H9 (cell line): ENCODE results near the gene BOD1L1. TPM values are rescaled to one million over a fixed set of nuclear protein-coding genes. Genes with fewer than 3 reads are reported as not detected.

ENCODE experiments used
- DNase-seq: peaks from one replicate; pipeline ENCODE4 v3.0.0-alpha.2; 2017
- H2AFZ ChIP-seq: one replicate; pipeline ENCODE4 v1.6.1; 2013; ENCODE audit warnings: mild to moderate bottlenecking, low read length, control low read depth, moderate library complexity
- H2AK5ac ChIP-seq: 2 replicates; pipeline ENCODE4 v1.6.1; 2013; ENCODE audit warnings: low read length, control low read depth, mixed read lengths; ENCODE audit not compliant: insufficient read length
- H2BK120ac ChIP-seq: one replicate; pipeline ENCODE4 v1.6.1; 2013; ENCODE audit warnings: low read depth, mild to moderate bottlenecking, low read length, control low read depth, inconsistent platforms; ENCODE audit not compliant: poor library complexity, severe bottlenecking
- H2BK12ac ChIP-seq: 2 replicates; pipeline ENCODE4 v1.6.1; 2013; ENCODE audit warnings: low read length, control low read depth, mixed read lengths, low read depth; ENCODE audit not compliant: insufficient read length
- H2BK15ac ChIP-seq: 2 replicates; pipeline ENCODE4 v1.6.1; 2013; ENCODE audit warnings: low read depth, low read length, control low read depth
- H2BK20ac ChIP-seq: one replicate; pipeline ENCODE4 v1.6.1; 2013; ENCODE audit warnings: low read depth, mild to moderate bottlenecking, low read length, control low read depth, inconsistent platforms; ENCODE audit not compliant: poor library complexity, severe bottlenecking
- H2BK5ac ChIP-seq: 2 replicates; pipeline ENCODE4 v1.6.1; 2013; ENCODE audit warnings: low read length, control low read depth, mixed read lengths; ENCODE audit not compliant: insufficient read length
- H3K14ac ChIP-seq: 2 replicates; pipeline ENCODE4 v1.6.1; 2013; ENCODE audit warnings: low read length, control low read depth; ENCODE audit not compliant: insufficient read depth
- H3K18ac ChIP-seq: 2 replicates; pipeline ENCODE4 v1.6.1; 2013; ENCODE audit warnings: low read depth, mild to moderate bottlenecking, mixed read lengths, low read length, control low read depth; ENCODE audit not compliant: insufficient read length
- H3K23ac ChIP-seq: 2 replicates; pipeline ENCODE4 v1.6.1; 2013; ENCODE audit warnings: low read length, control low read depth, mixed read lengths, low read depth; ENCODE audit not compliant: insufficient read length
- H3K23me2 ChIP-seq: 2 replicates; pipeline ENCODE4 v1.6.1; 2013; ENCODE audit warnings: low read depth, mild to moderate bottlenecking, mixed read lengths, low read length, control low read depth; ENCODE audit not compliant: insufficient read length, poor library complexity, severe bottlenecking
- H3K27ac ChIP-seq: 2 replicates; pipeline ENCODE4 v1.5.1; 2013; ENCODE audit warnings: low read length, control low read depth, mixed read lengths, low read depth; ENCODE audit not compliant: insufficient read length
- H3K27me3 ChIP-seq: 2 replicates; pipeline ENCODE4 v1.6.1; 2013; ENCODE audit warnings: low read length, control low read depth, inconsistent platforms; ENCODE audit not compliant: insufficient read depth
- H3K4ac ChIP-seq: 2 replicates; pipeline ENCODE4 v1.6.1; 2013; ENCODE audit warnings: low read depth, mild to moderate bottlenecking, control low read depth, inconsistent platforms, low read length, moderate library complexity
- H3K4me1 ChIP-seq: 2 replicates; pipeline ENCODE4 v1.6.1; 2013; ENCODE audit warnings: low read length, control low read depth, inconsistent platforms; ENCODE audit not compliant: insufficient read depth
- H3K4me2 ChIP-seq: 2 replicates; pipeline ENCODE4 v1.6.1; 2013; ENCODE audit warnings: low read length, control low read depth, mixed read lengths; ENCODE audit not compliant: insufficient read length, insufficient read depth
- H3K56ac ChIP-seq: 2 replicates; pipeline ENCODE4 v1.6.1; 2013; ENCODE audit warnings: low read depth, mild to moderate bottlenecking, mixed read lengths, low read length, control low read depth; ENCODE audit not compliant: insufficient read length
- H3K79me1 ChIP-seq: 2 replicates; pipeline ENCODE4 v1.6.1; 2013; ENCODE audit warnings: low read depth, mild to moderate bottlenecking, moderate library complexity, low read length, control low read depth, inconsistent platforms; ENCODE audit not compliant: insufficient read depth, poor library complexity, severe bottlenecking
- H3K79me2 ChIP-seq: 2 replicates; pipeline ENCODE4 v1.6.1; 2013; ENCODE audit warnings: low read length, control low read depth, inconsistent platforms; ENCODE audit not compliant: insufficient read depth
- H3K9ac ChIP-seq: 2 replicates; pipeline ENCODE4 v1.6.1; 2013; ENCODE audit warnings: low read length, control low read depth, mixed read lengths; ENCODE audit not compliant: insufficient read length; ENCODE audit errors: extremely low read depth
- H3K9me3 ChIP-seq: one replicate; pipeline ENCODE4 v1.6.1; 2013; ENCODE audit warnings: low read depth, low read length, inconsistent platforms; ENCODE audit not compliant: control insufficient read depth
- H3T11ph ChIP-seq: one replicate; pipeline ENCODE4 v1.6.1; 2013; ENCODE audit warnings: mild to moderate bottlenecking, low read length, control low read depth, inconsistent platforms
- H4K20me1 ChIP-seq: one replicate; pipeline ENCODE4 v1.6.1; 2013; ENCODE audit not compliant: control insufficient read depth, insufficient read length, insufficient read depth
- H4K5ac ChIP-seq: 2 replicates; pipeline ENCODE4 v1.6.1; 2013; ENCODE audit warnings: low read depth, mild to moderate bottlenecking, mixed read lengths, low read length, control low read depth; ENCODE audit not compliant: insufficient read length
- H4K8ac ChIP-seq: replicated peaks from 2 replicates; pipeline ENCODE4 v1.6.1; 2013; ENCODE audit warnings: low read length, control low read depth, mixed read lengths, low read depth; ENCODE audit not compliant: insufficient read length
- H4K91ac ChIP-seq: 2 replicates; pipeline ENCODE4 v1.6.1; 2013; ENCODE audit warnings: low read depth, mild to moderate bottlenecking, moderate library complexity, mixed read lengths, low read length, control low read depth; ENCODE audit not compliant: insufficient read length
- H3K27ac Mint-ChIP-seq, 3 experiments: 2 replicates in 2 of 3; 3 replicates in 1 of 3; pipeline ENCODE4 v1.8.0; 2020 to 2021; ENCODE audit warnings: mixed read lengths in 3 of 3, mild to moderate bottlenecking in 1 of 3, moderate library complexity in 1 of 3
- H3K27me3 Mint-ChIP-seq: 2 replicates; pipeline ENCODE4 v1.8.0; 2021; ENCODE audit warnings: low read depth, mild to moderate bottlenecking, moderate library complexity, mixed read lengths
- H3K36me3 Mint-ChIP-seq, 3 experiments: 2 replicates in 2 of 3; 3 replicates in 1 of 3; pipeline ENCODE4 v1.8.0; 2020 to 2021; ENCODE audit warnings: low read depth in 3 of 3, mixed read lengths in 3 of 3; ENCODE audit not compliant: insufficient read depth in 1 of 3
- H3K4me1 Mint-ChIP-seq, 2 experiments: 2 replicates each; pipeline ENCODE4 v1.8.0; 2020; ENCODE audit warnings: mixed read lengths in 2 of 2
- H3K4me3 Mint-ChIP-seq, 2 experiments: 2 replicates in 1 of 2; 3 replicates in 1 of 2; pipeline ENCODE4 v1.8.0; 2020 to 2021; ENCODE audit warnings: mild to moderate bottlenecking in 2 of 2, mixed read lengths in 2 of 2, moderate library complexity in 1 of 2
- H3K9me3 Mint-ChIP-seq, 2 experiments: 2 replicates in 1 of 2; 3 replicates in 1 of 2; pipeline ENCODE4 v1.8.0; 2020; ENCODE audit warnings: mild to moderate bottlenecking in 2 of 2, mixed read lengths in 2 of 2, moderate library complexity in 1 of 2
- CTCF ChIP-seq: fragments of 200-600 bp; sonication (generic); conservative IDR thresholded peaks from 3 replicates; pipeline ENCODE4 v1.8.0; 2021; ENCODE audit warnings: antibody characterized with exemption, mild to moderate bottlenecking
- WGBS: extraction: QIAGEN DNeasy Blood & Tissue Kit; methylation state at CpG from one replicate; pipeline ENCODE4 v1.1.7; 2013; ENCODE audit warnings: missing lambda C conversion rate, low lambda C conversion rate, mixed read lengths; ENCODE audit not compliant: insufficient read length; ENCODE audit errors: extremely low coverage; 5-methylcytosine and 5-hydroxymethylcytosine counted together
- total RNA-seq: library from RNA; stranded (reverse); gene quantifications from 2 replicates; pipeline ENCODE4 v1.2.1, GENCODE V29; 2021

The BOD1L1 gene
- total RNA-seq, 1 experiment from 2014 or later = 37.8 TPM

GRCh38 chr4:13537011-13537831 lies 90.3 kb downstream of the BOD1L1 start:
- no peak overlapping the region for H2BK15ac ChIP-seq
- no peak overlapping the region for H2AFZ ChIP-seq
- H4K91ac ChIP-seq = no peak overlapping the region
- H4K20me1 ChIP-seq = no peaks in the 10 kb centered on the region
- Mint-ChIP-seq H3K4me1 (peaks cover 35 to 48% of the 10 kb centered on the region in 2 experiments), H3K36me3 (no peaks in the 10 kb centered on the region), H3K4me3 (no peak overlapping the region), H3K9me3 (peaks cover 3% of the 10 kb centered on the region in 2 experiments), H3K27ac (no peak overlapping the region), H3K27me3 (peaks cover 100% of the 10 kb centered on the region)
- no peak overlapping the region for H3K4ac ChIP-seq
- H2BK120ac ChIP-seq = no peak overlapping the region
- no peak overlapping the region for H2AK5ac ChIP-seq
- no peaks in the 10 kb centered on the region for H3K9me3 ChIP-seq
- no peak overlapping the region for H3K18ac ChIP-seq
- H3K56ac ChIP-seq = no peak overlapping the region
- peaks cover 4% of the 10 kb centered on the region for H3K4me1 ChIP-seq
- no peak for DNase-seq
- H2BK12ac ChIP-seq = no peak overlapping the region
- H3K27me3 ChIP-seq = peaks cover 99% of the 10 kb centered on the region
- H3K27ac ChIP-seq = no peak overlapping the region
- H2BK5ac ChIP-seq = no peak overlapping the region
- H3T11ph ChIP-seq = no peak overlapping the region
- no peaks in the 10 kb centered on the region for H3K79me1 ChIP-seq
- H3K4me2 ChIP-seq = no peak overlapping the region
- no peak overlapping the region for H4K8ac ChIP-seq
- no peak overlapping the region for H3K23ac ChIP-seq
- no peak overlapping the region; the same call in 1 of the 2 replicates for H3K14ac ChIP-seq
- TF ChIP-seq CTCF = no peak
- H3K9ac ChIP-seq = no peak overlapping the region
- no CpG with 5 or more reads among the region's 34 CpGs for WGBS
- H3K23me2 ChIP-seq = peaks cover 5% of the 10 kb centered on the region
- H3K79me2 ChIP-seq = no peaks in the 10 kb centered on the region
- no peak overlapping the region for H2BK20ac ChIP-seq
- no peak overlapping the region for H4K5ac ChIP-seq
